Measurements from ENCODE around the gene KLHDC8B. TPM values are rescaled to one million over a fixed set of nuclear protein-coding genes. Genes with fewer than 3 reads are reported as not detected.

The KLHDC8B gene
- total RNA-seq = 10 to 100 TPM in 1 of 2 donors, 1 to 10 TPM in 1; 9.2 to 17.1 TPM
- 1 to 10 TPM; 8.1 to 9.6 TPM for polyA plus RNA-seq

DNA sequence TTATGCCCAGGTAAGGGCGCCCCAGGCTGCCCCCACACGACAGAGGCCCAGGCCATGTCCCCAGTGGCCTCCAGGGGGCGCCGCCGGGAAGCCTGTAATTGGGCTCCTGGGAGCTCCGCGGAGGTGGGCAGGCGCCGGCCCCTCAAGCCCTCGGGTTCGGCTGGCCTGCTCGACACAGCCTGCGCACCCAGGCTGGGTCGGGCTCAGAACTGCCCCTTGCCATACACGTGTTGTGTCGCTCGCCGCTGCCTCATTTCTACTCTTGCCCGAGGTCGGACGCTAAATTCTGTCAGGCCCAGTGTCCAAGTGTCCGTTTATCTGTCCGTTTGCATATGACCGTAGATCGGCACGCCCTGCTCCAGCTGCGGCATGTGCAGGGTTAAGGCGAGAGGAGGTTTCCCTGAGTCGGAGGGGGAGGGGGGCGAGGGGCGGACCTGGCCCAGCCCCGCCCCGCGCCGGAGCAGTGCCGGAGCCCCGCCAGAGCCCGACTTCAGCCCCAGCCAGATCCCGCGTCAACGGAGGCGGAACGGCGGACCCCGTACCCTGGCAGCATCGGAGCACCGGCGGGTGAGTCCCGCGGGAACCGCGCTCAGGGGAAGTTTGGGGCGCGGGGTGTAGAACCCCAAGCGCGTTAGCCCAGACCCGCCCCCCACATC is at the start of gene KLHDC8B:
KLHDC8B (plus strand) TSS at position 480 of the 656 bp plus-strand sequence. CDS start 1,172 bp downstream, outside the sequence.
- no peaks in the 10 kb centered on the region for H3K9me3 ChIP-seq (ENCODE audit: control insufficient read depth in 4 of 4, low read length in 3 of 4)
- H3K27ac ChIP-seq (ENCODE audit: low read depth in 1 of 2, low read length in 2 of 2) = peak within 1 kb of the TSS; percentile 73 to 82
- no peak for TF ChIP-seq NR2F2 (IDR thresholded peaks at IDR 0.05)
- TF ChIP-seq FOXA2 (IDR thresholded peaks at IDR 0.05) = no peak
- TF ChIP-seq FOXA1 (IDR thresholded peaks at IDR 0.05) = no peak
- TF ChIP-seq, protein P1, sequence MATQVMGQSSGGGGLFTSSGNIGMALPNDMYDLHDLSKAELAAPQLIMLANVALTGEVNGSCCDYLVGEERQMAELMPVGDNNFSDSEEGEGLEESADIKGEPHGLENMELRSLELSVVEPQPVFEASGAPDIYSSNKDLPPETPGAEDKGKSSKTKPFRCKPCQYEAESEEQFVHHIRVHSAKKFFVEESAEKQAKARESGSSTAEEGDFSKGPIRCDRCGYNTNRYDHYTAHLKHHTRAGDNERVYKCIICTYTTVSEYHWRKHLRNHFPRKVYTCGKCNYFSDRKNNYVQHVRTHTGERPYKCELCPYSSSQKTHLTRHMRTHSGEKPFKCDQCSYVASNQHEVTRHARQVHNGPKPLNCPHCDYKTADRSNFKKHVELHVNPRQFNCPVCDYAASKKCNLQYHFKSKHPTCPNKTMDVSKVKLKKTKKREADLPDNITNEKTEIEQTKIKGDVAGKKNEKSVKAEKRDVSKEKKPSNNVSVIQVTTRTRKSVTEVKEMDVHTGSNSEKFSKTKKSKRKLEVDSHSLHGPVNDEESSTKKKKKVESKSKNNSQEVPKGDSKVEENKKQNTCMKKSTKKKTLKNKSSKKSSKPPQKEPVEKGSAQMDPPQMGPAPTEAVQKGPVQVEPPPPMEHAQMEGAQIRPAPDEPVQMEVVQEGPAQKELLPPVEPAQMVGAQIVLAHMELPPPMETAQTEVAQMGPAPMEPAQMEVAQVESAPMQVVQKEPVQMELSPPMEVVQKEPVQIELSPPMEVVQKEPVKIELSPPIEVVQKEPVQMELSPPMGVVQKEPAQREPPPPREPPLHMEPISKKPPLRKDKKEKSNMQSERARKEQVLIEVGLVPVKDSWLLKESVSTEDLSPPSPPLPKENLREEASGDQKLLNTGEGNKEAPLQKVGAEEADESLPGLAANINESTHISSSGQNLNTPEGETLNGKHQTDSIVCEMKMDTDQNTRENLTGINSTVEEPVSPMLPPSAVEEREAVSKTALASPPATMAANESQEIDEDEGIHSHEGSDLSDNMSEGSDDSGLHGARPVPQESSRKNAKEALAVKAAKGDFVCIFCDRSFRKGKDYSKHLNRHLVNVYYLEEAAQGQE (IDR thresholded peaks at IDR 0.05) = no peak
- TF ChIP-seq HNF4G (IDR thresholded peaks at IDR 0.05) = no peak
- no peak for TF ChIP-seq ATF3 (IDR thresholded peaks at IDR 0.05)
- peak in 1 of 2 donors; percentile 59 for TF ChIP-seq GABPA (IDR thresholded peaks at IDR 0.05 in 1 of 2, conservative IDR thresholded peaks at IDR 0.05 in 1 of 2)
- no peak for TF ChIP-seq EGR1 (IDR thresholded peaks at IDR 0.05; ENCODE audit: low read depth in 2 of 2)
- peak in 1 of 2 donors; percentile 39 for TF ChIP-seq RXRA (IDR thresholded peaks at IDR 0.05)
- TF ChIP-seq YY1 (IDR thresholded peaks at IDR 0.05) = no peak
- TF ChIP-seq CTCF (IDR thresholded peaks at IDR 0.05; ENCODE audit: low read depth, low read length, missing input control) = peak; percentile 77
- TF ChIP-seq JUND (IDR thresholded peaks at IDR 0.05) = no peak
- peak in 1 of 2 donors; percentile 31 for TF ChIP-seq HNF4A (conservative IDR thresholded peaks at IDR 0.05)
- TF ChIP-seq RAD21 (IDR thresholded peaks at IDR 0.05) = peak; percentile 77 to 79
- TF ChIP-seq, protein P2, sequence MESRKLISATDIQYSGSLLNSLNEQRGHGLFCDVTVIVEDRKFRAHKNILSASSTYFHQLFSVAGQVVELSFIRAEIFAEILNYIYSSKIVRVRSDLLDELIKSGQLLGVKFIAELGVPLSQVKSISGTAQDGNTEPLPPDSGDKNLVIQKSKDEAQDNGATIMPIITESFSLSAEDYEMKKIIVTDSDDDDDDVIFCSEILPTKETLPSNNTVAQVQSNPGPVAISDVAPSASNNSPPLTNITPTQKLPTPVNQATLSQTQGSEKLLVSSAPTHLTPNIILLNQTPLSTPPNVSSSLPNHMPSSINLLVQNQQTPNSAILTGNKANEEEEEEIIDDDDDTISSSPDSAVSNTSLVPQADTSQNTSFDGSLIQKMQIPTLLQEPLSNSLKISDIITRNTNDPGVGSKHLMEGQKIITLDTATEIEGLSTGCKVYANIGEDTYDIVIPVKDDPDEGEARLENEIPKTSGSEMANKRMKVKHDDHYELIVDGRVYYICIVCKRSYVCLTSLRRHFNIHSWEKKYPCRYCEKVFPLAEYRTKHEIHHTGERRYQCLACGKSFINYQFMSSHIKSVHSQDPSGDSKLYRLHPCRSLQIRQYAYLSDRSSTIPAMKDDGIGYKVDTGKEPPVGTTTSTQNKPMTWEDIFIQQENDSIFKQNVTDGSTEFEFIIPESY (IDR thresholded peaks at IDR 0.05) = no peak
- TF ChIP-seq, protein P3, sequence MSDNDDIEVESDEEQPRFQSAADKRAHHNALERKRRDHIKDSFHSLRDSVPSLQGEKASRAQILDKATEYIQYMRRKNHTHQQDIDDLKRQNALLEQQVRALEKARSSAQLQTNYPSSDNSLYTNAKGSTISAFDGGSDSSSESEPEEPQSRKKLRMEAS (IDR thresholded peaks at IDR 0.05) = no peak
- peak; percentile 41 for TF ChIP-seq SP1 (IDR thresholded peaks at IDR 0.05)
- no peak for TF ChIP-seq TAF1 (conservative IDR thresholded peaks at IDR 0.05)
- H3K27me3 ChIP-seq (ENCODE audit: control insufficient read depth in 4 of 4, insufficient read depth in 4 of 4, low read length in 3 of 4) = no peaks in the 10 kb centered on the region
- peak within 1 kb of the TSS; percentile 72 to 76 for H3K9ac ChIP-seq (ENCODE audit: low read depth in 1 of 2, low read length in 2 of 2)
- WGBS = 1% methylated on average over 57 of the region's 57 CpGs
- peaks cover 11 to 48% (median 34%) of the 10 kb centered on the region in 4 donors for H3K4me1 ChIP-seq (ENCODE audit: control insufficient read depth in 4 of 4, insufficient read depth in 4 of 4, low read length in 3 of 4)
- H3K36me3 ChIP-seq (ENCODE audit: control insufficient read depth in 4 of 4, insufficient read depth in 3 of 4, low read depth in 1 of 4, low read length in 3 of 4) = peaks cover 0 to 13% (median 0%) of the 10 kb centered on the region in 4 donors
- peak; percentile 94 for DNase-seq (ENCODE audit: low spot score)
- peak within 1 kb of the TSS; percentile 59 to 77 (median 73) for H3K4me3 ChIP-seq (ENCODE audit: low read depth in 1 of 3, low read length in 3 of 3)
